Trophoblast cell (in vitro differentiated cells and primary cell): Measurements from ENCODE around the gene PNPLA7.
"Not testable (repeated sequence)": the region's sequence is repeated elsewhere in the genome, so short reads cannot be mapped to it uniquely, and the experiment has no call there.

Source experiments
- DNase-seq, 2 donors: peaks; one replicate each; pipeline ENCODE4 v3.0.0-alpha.2; 2016
- H2AFZ ChIP-seq: 2 replicates; pipeline ENCODE4 v1.6.1; 2013; ENCODE audit warnings: low read length, moderate library complexity, mild to moderate bottlenecking; ENCODE audit not compliant: insufficient read depth, poor library complexity
- H2AK5ac ChIP-seq: 2 replicates; pipeline ENCODE4 v1.6.1; 2013; ENCODE audit warnings: mild to moderate bottlenecking, low read length
- H2BK120ac ChIP-seq: 2 replicates; pipeline ENCODE4 v1.6.1; 2013; ENCODE audit warnings: low read length, mild to moderate bottlenecking, moderate library complexity; ENCODE audit not compliant: insufficient read depth, poor library complexity
- H2BK12ac ChIP-seq: 2 replicates; pipeline ENCODE4 v1.6.1; 2013; ENCODE audit warnings: mild to moderate bottlenecking, low read length, moderate library complexity
- H2BK5ac ChIP-seq: 2 replicates; pipeline ENCODE4 v1.6.1; 2013; ENCODE audit warnings: low read length, low read depth, moderate library complexity, mild to moderate bottlenecking; ENCODE audit not compliant: poor library complexity
- H3K14ac ChIP-seq: 2 replicates; pipeline ENCODE4 v1.6.1; 2013; ENCODE audit warnings: mild to moderate bottlenecking, low read length
- H3K18ac ChIP-seq: 2 replicates; pipeline ENCODE4 v1.6.1; 2013; ENCODE audit warnings: mild to moderate bottlenecking, low read length
- H3K23ac ChIP-seq: 2 replicates; pipeline ENCODE4 v1.6.1; 2013; ENCODE audit warnings: low read length
- H3K27ac ChIP-seq: 2 replicates; pipeline ENCODE4 v1.5.1; 2013; ENCODE audit warnings: low read depth, mild to moderate bottlenecking, inconsistent platforms, low read length, moderate library complexity
- H3K27me3 ChIP-seq: 2 replicates; pipeline ENCODE4 v1.6.1; 2013; ENCODE audit warnings: inconsistent platforms, mild to moderate bottlenecking, low read length, moderate library complexity; ENCODE audit not compliant: insufficient read depth
- H3K36me3 ChIP-seq, 2 experiments: 1 replicate in 1 of 2; 2 replicates in 1 of 2; pipeline ENCODE4 v1.6.1; 2013; ENCODE audit warnings: low read length in 2 of 2, mild to moderate bottlenecking in 2 of 2, moderate library complexity in 1 of 2; ENCODE audit not compliant: insufficient read depth in 2 of 2, control insufficient read depth in 1 of 2
- H3K4ac ChIP-seq: 2 replicates; pipeline ENCODE4 v1.6.1; 2013; ENCODE audit warnings: low read depth, mild to moderate bottlenecking, low read length, moderate library complexity
- H3K4me1 ChIP-seq, 2 experiments: 1 replicate in 1 of 2; 2 replicates in 1 of 2; pipeline ENCODE4 v1.6.1; 2013; ENCODE audit warnings: low read length in 2 of 2, mild to moderate bottlenecking in 2 of 2, moderate library complexity in 1 of 2; ENCODE audit not compliant: insufficient read depth in 2 of 2, control insufficient read depth in 1 of 2
- H3K4me2 ChIP-seq: 2 replicates; pipeline ENCODE4 v1.6.1; 2013; ENCODE audit warnings: inconsistent platforms, mild to moderate bottlenecking, low read length, moderate library complexity
- H3K4me3 ChIP-seq: 2 replicates; pipeline ENCODE4 v1.5.1; 2013; ENCODE audit warnings: mild to moderate bottlenecking, low read depth, low read length, inconsistent platforms
- H3K79me1 ChIP-seq: one replicate; pipeline ENCODE4 v1.6.1; 2013; ENCODE audit warnings: low read length
- H3K79me2 ChIP-seq: 2 replicates; pipeline ENCODE4 v1.6.1; 2013; ENCODE audit warnings: low read length, mild to moderate bottlenecking; ENCODE audit not compliant: control insufficient read depth, insufficient read depth, poor library complexity
- H3K9ac ChIP-seq: 2 replicates; pipeline ENCODE4 v1.6.1; 2013; ENCODE audit warnings: mild to moderate bottlenecking, low read length
- H3K9me3 ChIP-seq: 2 replicates; pipeline ENCODE4 v1.6.1; 2013; ENCODE audit warnings: low read depth, mild to moderate bottlenecking, control low read depth, inconsistent platforms, low read length; ENCODE audit not compliant: insufficient read depth
- H4K12ac ChIP-seq: 2 replicates; pipeline ENCODE4 v1.6.1; 2013; ENCODE audit warnings: low read depth, mild to moderate bottlenecking, low read length, moderate library complexity
- H4K8ac ChIP-seq: 2 replicates; pipeline ENCODE4 v1.6.1; 2013; ENCODE audit warnings: low read depth, mild to moderate bottlenecking, low read length, moderate library complexity
- H4K91ac ChIP-seq: one replicate; pipeline ENCODE4 v1.6.1; 2013; ENCODE audit warnings: low read depth, mild to moderate bottlenecking, low read length, moderate library complexity
- WGBS: extraction: QIAGEN DNeasy Blood & Tissue Kit; methylation state at CpG from one replicate; pipeline ENCODE4 v1.1.7; 2013; ENCODE audit warnings: missing lambda C conversion rate; ENCODE audit not compliant: insufficient read length, insufficient coverage; ENCODE audit errors: extremely low coverage; 5-methylcytosine and 5-hydroxymethylcytosine counted together

Gene PNPLA7

GRCh38 chr9:137540536-137540935 lies 9.7 kb downstream of the PNPLA7 start:
- Histone ChIP-seq H2AK5ac (no peak overlapping the region), H3K27ac (no peak overlapping the region), H4K12ac (no peak overlapping the region), H4K91ac (no peak overlapping the region), H3K4me3 (no peak overlapping the region), H3K9me3 (peaks cover 4% of the 10 kb centered on the region), H2BK120ac (no peak overlapping the region), H4K8ac (no peak overlapping the region), H3K9ac (no peak overlapping the region), H3K36me3 (no peaks in the 10 kb centered on the region), H3K27me3 (no peaks in the 10 kb centered on the region), H3K4ac (no peak overlapping the region), H3K4me1 (peaks cover 3 to 4% of the 10 kb centered on the region in 2 experiments), H3K23ac (no peak overlapping the region), H3K79me1 (no peaks in the 10 kb centered on the region), H2AFZ (no peak overlapping the region), H3K18ac (no peak overlapping the region), H3K79me2 (no peaks in the 10 kb centered on the region), H3K14ac (no peak overlapping the region), H2BK12ac (no peak overlapping the region), H3K4me2 (no peak overlapping the region), H2BK5ac (no peak overlapping the region)
- no CpG with 5 or more reads among the region's 18 CpGs for WGBS
- no peak for DNase-seq

- H3K4me2 ChIP-seq = no peak overlapping the region
- H3K9me3 ChIP-seq = peaks cover 2% of the 10 kb centered on the region
- peak overlapping the region; percentile 23 for H3K9ac ChIP-seq
- no peaks in the 10 kb centered on the region for H3K27me3 ChIP-seq
- no peak overlapping the region for H3K23ac ChIP-seq
- no peak overlapping the region for H4K91ac ChIP-seq
- no peak overlapping the region for H3K18ac ChIP-seq
- no CpG with 5 or more reads among the region's 16 CpGs for WGBS
- H3K79me2 ChIP-seq = no peaks in the 10 kb centered on the region
- no peaks in the 10 kb centered on the region for H3K36me3 ChIP-seq
- no peak overlapping the region for H3K27ac ChIP-seq
- no peak overlapping the region for H2AK5ac ChIP-seq
- peaks cover 3 to 4% of the 10 kb centered on the region in 2 experiments for H3K4me1 ChIP-seq
- no peak overlapping the region for H3K4me3 ChIP-seq
- no peak for DNase-seq
- H2BK12ac ChIP-seq = no peak overlapping the region
- H2BK5ac ChIP-seq = no peak overlapping the region
- no peaks in the 10 kb centered on the region for H3K79me1 ChIP-seq
- H2AFZ ChIP-seq = no peak overlapping the region
- no peak overlapping the region for H2BK120ac ChIP-seq
- H4K12ac ChIP-seq = no peak overlapping the region
- H3K14ac ChIP-seq = no peak overlapping the region
- no peak overlapping the region for H4K8ac ChIP-seq
- no peak overlapping the region for H3K4ac ChIP-seq
These were observed 12.1 kb downstream of the PNPLA7 start for GRCh38 chr9:137538058-137538457.

- H3K18ac ChIP-seq, H4K12ac ChIP-seq, H3K4me2 ChIP-seq, H4K8ac ChIP-seq, H3K4me1 ChIP-seq, H3K14ac ChIP-seq, H3K23ac ChIP-seq, DNase-seq, H2AK5ac ChIP-seq, H2AFZ ChIP-seq, H3K79me1 ChIP-seq, H3K27ac ChIP-seq, H3K79me2 ChIP-seq, H2BK120ac ChIP-seq, H3K27me3 ChIP-seq, H2BK12ac ChIP-seq, H3K4ac ChIP-seq, H3K36me3 ChIP-seq, H2BK5ac ChIP-seq, H3K9me3 ChIP-seq, H3K9ac ChIP-seq, H3K4me3 ChIP-seq, H4K91ac ChIP-seq: not testable (repeated sequence)
- no CpG with 5 or more reads among the region's 16 CpGs for WGBS
These were observed 13.5 kb downstream of the PNPLA7 start for GRCh38 chr9:137536594-137537131.

DNA sequence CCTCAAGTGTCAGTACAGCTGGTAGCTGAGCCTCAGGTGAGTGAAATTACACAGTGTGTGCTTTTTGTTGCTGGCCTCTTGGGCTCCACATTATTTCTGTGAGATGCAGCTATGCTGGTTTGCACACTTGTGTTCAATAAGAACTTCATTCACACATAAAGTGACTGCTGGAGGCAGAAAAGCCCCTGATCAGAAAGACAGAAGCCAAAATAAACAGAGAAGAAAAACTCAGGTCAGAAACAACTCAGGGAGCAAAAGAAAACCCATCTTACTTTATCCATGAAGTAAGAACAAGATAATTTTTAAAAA lies 15.1 kb downstream of the PNPLA7 start:
- no peak overlapping the region for H4K91ac ChIP-seq
- H3K18ac ChIP-seq = no peak overlapping the region
- H3K27me3 ChIP-seq = no peaks in the 10 kb centered on the region
- no peak for DNase-seq
- H3K36me3 ChIP-seq = no peaks in the 10 kb centered on the region
- no peak overlapping the region for H3K4ac ChIP-seq
- no peak overlapping the region for H2BK120ac ChIP-seq
- no peak overlapping the region for H2AFZ ChIP-seq
- no peaks in the 10 kb centered on the region for H3K4me1 ChIP-seq
- H3K23ac ChIP-seq = no peak overlapping the region
- no peak overlapping the region for H4K8ac ChIP-seq
- H2BK5ac ChIP-seq = no peak overlapping the region
- H3K79me2 ChIP-seq = no peaks in the 10 kb centered on the region
- H3K4me3 ChIP-seq = no peak overlapping the region
- no peak overlapping the region for H3K14ac ChIP-seq
- no peak overlapping the region for H4K12ac ChIP-seq
- no peak overlapping the region for H3K9ac ChIP-seq
- no peak overlapping the region for H2AK5ac ChIP-seq
- peaks cover 4% of the 10 kb centered on the region for H3K9me3 ChIP-seq
- no peaks in the 10 kb centered on the region for H3K79me1 ChIP-seq
- H2BK12ac ChIP-seq = no peak overlapping the region
- no peak overlapping the region for H3K4me2 ChIP-seq
- H3K27ac ChIP-seq = no peak overlapping the region
